ENCODE results near the gene CCDC97.
A peak's percentile ranks its signal among the peaks of the same experiment; 100 is the strongest.
"Not testable (repeated sequence)": the region's sequence is repeated elsewhere in the genome, so short reads cannot be mapped to it uniquely, and the experiment has no call there.

The CCDC97 gene

DNA sequence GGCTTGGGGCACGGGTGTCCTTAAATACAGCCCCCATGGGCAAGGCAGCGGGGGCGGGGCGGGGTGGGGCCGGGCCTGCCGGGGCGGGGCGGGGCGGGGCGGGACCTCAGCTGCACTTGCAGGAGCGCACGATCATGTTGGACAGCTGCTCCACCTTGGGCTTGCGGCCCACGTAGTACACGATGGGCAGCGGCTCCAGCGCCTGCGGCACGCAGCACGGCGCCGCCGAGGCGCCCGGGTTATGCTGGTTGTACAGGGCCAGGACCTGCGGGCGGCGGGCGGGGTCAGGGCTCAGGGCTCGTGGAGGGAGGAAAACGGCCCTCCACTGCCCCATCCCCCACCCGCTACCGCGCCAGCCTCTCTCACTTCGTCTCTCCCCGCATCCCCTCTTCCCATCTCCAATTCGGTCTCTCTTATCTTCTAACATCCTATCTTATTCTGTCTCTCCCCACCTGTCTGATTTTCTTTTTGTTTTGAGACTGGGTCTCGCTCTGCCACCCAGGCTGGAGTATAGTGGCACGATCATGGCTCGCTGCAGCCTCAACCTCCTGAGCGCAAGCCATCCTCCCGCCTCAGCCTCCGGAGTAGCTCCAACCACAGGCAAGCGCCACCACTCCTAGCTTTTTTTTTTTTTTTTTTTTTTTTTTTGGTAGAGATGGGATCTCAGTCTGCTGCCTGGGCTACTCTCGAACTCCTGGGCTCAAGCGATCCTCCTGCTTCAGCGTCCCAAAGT is 21.1 kb downstream of the CCDC97 start:
- no peak overlapping the region for H3K4me3 ChIP-seq (ENCODE audit: low read depth, low read length)

- no peak overlapping the region for H3K4me3 ChIP-seq (ENCODE audit: low read depth, low read length)
Observed at GRCh38 chr19:41332000-41332399, 22.0 kb downstream of the CCDC97 start.

- no peak overlapping the region for H3K4me3 ChIP-seq (ENCODE audit: low read depth, low read length)
Observed at GRCh38 chr19:41332468-41332867, 22.5 kb downstream of the CCDC97 start.

- H3K4me3 ChIP-seq (ENCODE audit: low read depth, low read length) = no peak overlapping the region
Observed at GRCh38 chr19:41334793-41335192, 24.8 kb downstream of the CCDC97 start.

- H3K4me3 ChIP-seq (ENCODE audit: low read depth, low read length) = no peak overlapping the region
Observed at GRCh38 chr19:41335467-41335866, 25.5 kb downstream of the CCDC97 start.

- no peak overlapping the region for H3K4me3 ChIP-seq (ENCODE audit: low read depth, low read length)
Observed at GRCh38 chr19:41339936-41340335, 30.0 kb downstream of the CCDC97 start.

GRCh38 chr19:41341669-41342490 is 31.9 kb downstream of the CCDC97 start:
- no peak overlapping the region for H3K4me3 ChIP-seq (ENCODE audit: low read depth, low read length)

DNA sequence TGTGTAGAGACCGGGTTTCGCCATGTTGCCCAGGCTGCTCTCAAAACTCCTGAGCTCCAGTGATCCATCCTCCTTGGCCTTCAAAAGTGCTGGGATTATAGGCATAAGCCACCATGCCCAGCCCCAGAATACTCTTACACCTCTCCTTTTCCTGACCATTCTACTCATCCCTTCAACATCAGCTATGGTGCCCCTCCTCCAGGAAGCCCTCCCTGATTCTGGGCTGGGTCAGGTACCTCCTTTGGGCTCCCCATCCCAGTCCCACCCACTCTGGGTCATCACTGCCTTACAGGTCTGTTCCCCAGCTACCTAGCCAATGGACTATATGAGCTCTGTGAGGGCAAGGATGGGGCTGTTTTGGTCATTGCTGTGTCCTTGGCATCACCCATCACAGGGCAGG is 34.2 kb downstream of the CCDC97 start:
- no peak overlapping the region for H3K4me3 ChIP-seq (ENCODE audit: low read depth, low read length)

- H3K4me3 ChIP-seq (ENCODE audit: low read depth, low read length) = not testable (repeated sequence)
Observed at GRCh38 chr19:41346916-41347315, 36.9 kb downstream of the CCDC97 start.

- peak overlapping the region; percentile 65 for H3K4me3 ChIP-seq (ENCODE audit: low read depth, low read length)
Observed at GRCh38 chr19:41350735-41351338, 40.9 kb downstream of the CCDC97 start.

DNA sequence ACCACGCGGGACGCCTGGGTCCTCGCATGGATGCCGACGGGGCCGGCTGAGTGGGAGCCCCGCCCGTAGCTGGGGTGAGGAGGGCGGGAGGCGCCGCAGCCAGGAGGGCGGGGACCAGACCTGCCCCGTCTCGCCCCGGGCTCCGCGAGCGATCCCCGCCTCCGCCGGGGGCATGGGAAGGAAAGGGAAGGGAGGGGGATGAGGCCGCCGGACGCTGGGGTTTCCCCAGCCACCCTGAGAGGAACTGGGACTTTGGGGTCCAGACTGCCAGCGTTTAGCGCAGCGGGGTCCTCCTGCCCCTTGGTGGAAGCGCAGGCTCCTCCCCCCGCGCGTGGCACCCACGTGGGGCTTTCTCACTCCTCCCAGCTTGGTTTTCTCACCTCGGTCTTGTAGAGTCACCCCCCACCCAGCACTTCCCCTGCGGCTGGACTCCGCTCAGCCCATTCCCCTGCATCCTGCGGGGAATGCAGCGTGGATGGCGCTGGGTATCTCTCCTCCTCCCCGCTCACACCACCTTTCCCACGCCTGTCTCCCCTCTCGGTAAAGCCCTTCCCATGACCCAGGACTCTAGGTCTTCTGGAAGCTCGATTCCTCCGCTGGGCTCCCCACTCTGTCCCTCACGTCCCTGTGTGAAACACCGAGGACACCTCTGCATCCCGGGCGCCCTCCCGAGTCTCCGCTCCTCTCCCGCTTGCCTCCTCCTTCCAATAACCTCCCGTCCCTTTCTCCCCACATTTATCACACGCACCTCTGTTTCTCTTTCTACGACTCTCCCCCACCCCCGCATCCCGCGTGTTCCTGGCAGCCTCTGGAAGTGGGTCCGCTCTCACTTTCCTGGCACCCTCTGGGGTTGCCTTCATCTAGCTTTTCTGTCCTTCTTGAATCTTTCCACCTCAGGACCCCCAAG is 41.6 kb downstream of the CCDC97 start:
- peak overlapping the region; percentile 65 for H3K4me3 ChIP-seq (ENCODE audit: low read depth, low read length)

- H3K4me3 ChIP-seq (ENCODE audit: low read depth, low read length) = peak overlapping the region; percentile 65
Observed at GRCh38 chr19:41352279-41352608, 42.3 kb downstream of the CCDC97 start.

DNA sequence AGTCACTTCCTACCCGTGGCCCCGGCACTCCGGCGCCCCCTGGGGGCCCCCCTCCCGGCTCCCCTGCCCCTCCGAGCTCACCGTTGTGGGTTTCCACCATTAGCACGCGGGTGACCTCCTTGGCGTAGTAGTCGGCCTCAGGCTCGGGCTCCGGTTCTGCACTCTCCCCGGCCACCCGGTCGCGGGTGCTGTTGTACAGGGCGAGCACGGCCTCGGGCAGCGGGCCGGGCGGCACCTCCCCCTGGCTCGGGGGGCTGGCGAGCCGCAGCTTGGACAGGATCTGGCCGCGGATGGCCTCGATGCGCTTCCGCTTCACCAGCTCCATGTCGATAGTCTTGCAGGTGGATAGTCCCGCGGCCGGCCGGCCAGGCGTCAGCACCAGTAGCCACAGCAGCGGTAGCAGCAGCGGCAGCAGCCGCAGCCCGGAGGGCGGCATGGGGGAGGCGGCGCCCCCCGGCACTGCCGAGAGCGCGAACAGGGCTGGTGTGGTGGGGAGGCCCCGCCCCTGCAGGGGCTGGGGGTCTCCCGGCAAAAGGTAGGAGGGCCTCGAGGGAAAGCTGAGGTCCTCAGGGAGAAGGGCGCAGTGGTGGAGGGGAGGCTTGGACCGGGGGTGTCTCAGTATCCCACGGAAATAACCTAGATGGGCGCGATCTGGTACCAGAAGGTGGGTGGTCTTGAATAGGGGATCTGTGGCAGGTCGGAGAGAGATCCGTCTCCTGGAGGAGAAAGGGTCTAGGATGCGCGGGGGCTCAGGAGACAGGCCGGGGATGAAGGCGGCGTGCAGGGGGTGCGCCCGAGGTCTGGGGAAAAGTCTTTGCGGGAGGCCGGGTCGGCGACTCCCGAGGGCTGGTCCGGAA is 42.9 kb downstream of the CCDC97 start:
- H3K4me3 ChIP-seq (ENCODE audit: low read depth, low read length) = peak overlapping the region; percentile 65

DNA sequence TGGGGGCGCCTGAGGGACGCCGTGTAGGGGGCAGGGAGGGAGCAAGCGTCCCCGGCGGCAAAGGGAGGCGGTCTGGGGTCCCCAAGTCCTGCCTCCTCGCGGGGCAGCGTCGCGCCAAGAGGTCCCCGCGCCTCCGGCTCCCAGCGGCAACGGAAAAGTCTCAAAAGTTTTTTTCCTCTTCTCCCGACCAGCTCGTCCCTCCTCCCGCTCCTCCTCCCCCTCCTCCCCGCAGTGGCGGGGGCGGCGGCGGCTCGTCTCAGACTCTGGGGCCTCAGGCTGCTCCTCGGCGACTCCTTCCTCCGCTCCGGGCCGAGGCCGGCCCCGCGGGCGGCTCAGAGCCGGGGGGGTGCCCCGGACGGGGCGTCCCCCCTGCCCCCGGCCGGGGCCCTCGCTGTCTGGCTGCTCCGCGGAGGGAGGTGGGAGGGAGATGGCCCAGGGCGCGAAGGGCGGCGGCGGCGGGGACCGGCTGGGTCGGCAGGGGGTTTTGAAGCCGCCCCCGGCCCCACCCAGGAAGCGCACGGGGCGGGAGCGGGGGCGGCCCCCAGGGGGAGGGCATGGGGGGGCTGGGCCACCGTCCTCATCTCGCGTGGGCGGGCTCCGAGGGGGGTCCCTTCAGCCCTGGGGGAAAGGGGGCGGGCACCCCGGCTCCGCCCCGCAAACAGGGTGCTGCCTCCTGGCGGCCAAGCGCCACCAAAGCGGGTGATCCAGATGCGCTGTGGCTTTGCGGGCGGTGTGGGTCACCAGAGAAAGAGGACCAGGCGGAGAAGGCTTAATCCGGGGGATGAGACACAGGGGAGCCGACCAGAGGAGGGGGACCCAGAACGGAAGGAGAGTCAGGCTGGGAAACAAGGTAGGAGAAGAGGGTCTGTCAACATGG is 43.7 kb downstream of the CCDC97 start, which contains the start of gene TGFB1:
TSS of gene TGFB1 (minus strand) at position 457 of the 877 bp plus-strand sequence. CDS start 878 bp downstream, outside the sequence.
- H3K4me3 ChIP-seq (ENCODE audit: low read depth, low read length) = peak within 1 kb of the TSS; percentile 65

- peak overlapping the region; percentile 36 for H3K4me3 ChIP-seq (ENCODE audit: low read depth, low read length)
Observed at GRCh38 chr19:41354343-41354953, 44.5 kb downstream of the CCDC97 start.

DNA sequence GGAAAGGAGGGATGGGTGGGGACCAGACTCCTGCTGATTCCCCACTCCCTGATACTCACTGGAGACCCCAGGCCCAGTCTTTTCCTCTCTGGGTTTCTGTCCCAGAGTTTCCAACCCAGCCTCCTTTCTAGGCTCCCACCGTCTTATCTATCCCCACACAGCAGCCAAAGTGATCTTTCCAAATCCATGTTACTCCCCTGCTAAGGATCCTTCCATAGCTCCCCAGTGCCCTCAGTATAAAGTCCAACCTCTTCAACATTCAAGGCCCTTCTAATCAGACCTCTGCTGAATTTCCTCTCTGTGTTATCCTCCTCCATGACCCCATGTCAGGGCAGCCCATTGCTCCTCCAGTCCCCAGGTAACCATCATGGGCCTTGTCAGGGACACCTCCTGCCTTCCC is 45.1 kb downstream of the CCDC97 start:
- H3K4me3 ChIP-seq (ENCODE audit: low read depth, low read length) = no peak overlapping the region

DNA sequence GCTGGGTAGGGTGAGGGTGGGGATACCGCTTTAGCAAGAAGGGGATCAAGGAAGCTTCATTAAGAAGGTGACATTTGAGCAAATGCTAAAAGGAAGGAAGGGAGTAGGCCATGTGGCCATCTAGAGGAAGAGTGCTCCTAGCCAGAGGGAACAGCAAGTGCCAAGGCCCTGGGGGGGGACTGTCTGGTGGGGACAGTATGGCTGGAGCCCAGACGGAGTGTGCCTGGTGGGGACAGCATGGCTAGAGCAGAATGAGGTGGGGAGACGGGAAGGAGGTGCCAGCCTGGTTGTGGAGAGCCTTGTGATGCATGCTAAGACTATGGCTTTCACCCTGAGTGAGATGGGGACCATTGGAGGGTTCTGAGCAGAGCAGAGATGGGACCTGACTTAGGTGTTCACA is 45.8 kb downstream of the CCDC97 start:
- no peak overlapping the region for H3K4me3 ChIP-seq (ENCODE audit: low read depth, low read length)

GRCh38 chr19:41356984-41357739 is 47.2 kb downstream of the CCDC97 start:
- H3K4me3 ChIP-seq (ENCODE audit: low read depth, low read length) = no peak overlapping the region
